ENCODE data around the gene ADAMTS18.
A peak's percentile ranks its signal among the peaks of the same experiment; 100 is the strongest.
"Not testable (repeated sequence)": the region's sequence is repeated elsewhere in the genome, so short reads cannot be mapped to it uniquely, and the experiment has no call there.

ADAMTS18 gene

DNA sequence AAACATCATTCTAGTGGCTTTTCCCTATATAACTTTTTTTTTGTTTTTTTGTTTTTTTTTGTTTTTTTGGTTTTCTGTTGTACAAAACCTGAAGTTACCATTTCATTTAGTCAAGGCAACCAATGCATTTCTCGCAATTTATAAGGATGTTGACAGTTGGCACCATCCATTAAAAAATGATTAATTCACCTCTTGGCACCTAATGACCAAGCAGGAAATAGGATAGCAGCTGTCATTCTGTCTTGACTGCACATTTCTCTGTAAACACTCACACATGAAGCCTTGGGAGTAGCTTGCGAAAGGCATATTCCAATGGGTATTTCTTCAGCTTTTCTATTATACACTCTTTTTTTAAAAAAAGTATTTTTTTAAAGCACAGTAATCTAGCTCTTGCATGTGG lies 158.2 kb downstream of the ADAMTS18 start:
- DNase-seq = no peak

DNA sequence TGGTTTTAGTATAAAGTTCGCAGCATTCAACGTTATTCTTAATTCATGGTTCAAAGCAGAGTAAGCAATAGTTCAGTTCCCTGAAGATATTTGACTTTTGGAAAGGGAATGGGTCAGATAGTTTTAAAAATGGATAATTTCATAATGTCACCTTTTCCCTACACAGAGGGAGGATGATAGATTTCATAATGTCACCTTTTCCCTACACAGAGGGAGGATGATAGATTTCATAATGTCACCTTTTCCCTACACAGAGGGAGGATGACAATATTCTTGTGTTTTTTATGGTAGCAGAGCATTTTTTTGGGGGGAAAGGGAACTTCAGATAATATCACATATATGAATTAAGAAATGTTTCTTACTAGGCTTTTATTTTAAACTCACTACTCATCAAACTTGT lies 159.5 kb downstream of the ADAMTS18 start:
- not testable (repeated sequence) for DNase-seq

DNA sequence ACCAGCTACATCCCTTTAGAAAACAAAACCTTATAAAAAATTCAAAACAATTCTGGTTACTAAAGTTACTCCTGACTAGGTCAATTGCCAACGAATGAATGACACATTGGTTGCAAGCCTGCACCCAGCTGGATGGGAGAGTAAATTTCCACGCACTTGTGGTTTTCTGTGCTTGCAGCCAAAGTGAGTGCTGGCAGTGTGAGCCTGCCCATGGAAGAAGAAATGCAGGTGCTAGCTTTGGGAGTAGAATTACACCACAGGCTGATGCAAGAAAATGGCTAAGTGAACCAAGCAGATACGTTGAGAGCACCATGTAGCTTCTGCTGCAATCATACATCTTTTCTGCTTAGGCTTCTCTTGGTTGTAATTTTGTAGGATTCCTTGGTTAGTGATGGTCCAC lies 161.0 kb downstream of the ADAMTS18 start:
- peak; percentile 46 for DNase-seq

DNA sequence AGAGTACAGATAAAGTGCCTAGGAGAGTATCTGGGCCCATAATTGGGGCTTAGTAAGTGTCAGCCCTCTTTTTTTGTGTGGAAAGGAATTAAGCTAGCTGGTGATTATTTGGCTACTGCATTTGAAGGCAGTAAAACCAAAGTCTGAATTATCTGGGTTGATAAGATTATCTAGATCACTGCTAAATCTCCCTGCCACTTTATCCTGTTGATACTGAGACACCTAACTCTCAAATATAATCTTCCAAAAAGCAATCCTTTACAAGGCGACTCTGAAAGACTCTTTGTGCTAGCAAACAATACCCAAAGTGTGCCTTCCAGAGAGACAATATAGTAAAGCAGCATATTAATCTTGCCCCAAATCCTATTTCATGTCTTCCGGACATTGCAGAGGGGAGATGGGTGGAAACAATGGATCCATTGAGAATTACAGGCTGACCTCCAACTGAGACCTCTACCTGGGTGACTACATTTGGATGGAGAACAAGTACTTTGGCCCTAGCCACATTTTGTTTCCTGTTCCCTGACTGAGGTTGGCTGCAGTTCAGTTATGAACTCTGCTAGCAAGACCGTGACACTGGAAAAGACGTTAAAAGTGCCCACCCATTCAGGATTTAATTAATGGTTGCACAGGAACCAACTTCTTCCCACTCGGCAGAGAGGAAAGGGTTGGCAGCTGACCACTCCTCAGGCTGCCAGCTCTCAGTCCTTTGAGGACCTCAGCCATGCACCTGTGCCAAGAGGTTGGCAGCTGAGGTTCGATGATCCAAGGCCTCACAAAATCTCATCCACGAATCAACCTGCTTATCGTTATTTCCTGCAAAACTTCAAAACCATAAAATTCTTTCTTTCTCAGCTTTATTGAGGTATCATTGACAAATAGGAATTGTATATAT lies 163.1 kb downstream of the ADAMTS18 start:
- DNase-seq = peak; percentile 74

DNA sequence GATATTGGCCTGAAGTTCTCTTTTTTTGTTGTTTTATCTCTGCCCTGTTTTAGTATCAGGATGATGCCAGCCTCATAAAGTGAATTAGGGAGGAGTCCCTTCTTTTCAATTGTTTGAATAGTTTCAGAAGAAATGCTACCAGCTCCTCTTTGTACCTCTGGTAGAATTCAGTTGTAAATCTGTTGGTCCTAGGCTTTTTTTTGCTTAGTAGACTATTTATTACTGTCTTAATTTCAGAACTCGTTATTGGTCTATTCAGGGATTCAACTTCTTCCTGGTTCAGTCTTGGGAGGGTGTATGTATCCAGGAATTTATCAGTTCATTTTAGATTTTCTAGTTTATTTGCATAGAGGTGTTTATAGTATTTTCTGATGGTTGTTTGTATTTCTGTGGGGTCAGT lies 168.6 kb downstream of the ADAMTS18 start:
- DNase-seq = not testable (repeated sequence)

DNA sequence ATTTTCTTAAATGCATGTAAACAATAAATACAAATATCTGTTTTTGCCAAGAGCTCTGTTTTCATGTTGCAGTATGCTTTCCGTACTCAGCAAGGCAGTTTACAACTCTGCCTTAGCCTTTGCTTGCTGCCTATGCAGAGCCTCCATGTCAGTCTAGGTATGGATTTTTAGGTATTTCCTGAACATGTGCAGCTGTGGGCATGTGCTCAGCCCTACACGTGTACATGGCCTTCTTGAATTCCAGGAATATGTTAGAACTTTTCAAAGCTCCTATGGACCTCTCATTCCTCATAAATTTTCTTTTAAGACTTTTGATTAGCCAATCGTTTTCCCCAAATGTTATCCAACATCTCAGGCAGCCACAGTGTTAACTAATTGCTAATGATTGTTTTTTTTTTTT lies 171.9 kb downstream of the ADAMTS18 start:
- no peak for DNase-seq

DNA sequence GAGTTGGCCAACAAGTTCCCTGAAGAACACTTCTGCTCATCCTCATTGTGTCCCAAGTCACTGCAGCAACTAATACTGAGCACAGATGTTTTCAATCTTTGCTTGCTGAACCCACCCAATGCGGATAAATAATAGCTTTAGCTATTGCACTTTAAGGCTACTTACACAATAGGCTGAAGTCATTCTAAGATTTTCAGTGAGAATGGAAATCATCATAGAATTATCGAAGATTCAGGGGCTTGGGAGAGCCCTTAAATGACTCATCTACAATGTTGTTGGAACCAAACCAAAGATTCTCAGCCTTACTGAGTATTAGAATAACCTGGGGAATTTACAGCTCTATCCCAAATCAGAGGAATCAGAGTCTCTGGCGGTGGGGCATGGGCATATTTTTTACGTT lies 184.4 kb downstream of the ADAMTS18 start:
- DNase-seq = no peak

DNA sequence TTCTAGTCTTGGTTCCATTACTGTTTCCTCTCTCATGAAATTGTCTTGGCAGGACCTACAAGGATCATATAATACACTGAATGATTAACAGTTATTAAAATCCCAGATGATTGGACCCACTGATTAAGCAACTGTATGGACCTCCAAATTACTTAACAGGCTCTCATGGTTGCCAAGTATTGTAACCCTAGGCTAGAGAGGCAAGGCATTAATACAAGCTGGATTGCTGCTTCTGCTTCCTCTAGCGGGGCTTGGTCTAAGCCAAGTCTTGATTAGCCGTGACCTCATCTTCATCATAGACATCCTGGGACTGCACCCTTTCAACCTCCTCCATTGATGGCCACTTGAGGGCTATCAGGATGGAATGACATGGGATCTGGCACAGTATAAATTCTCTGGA lies 188.7 kb downstream of the ADAMTS18 start:
- DNase-seq = peak; percentile 21

DNA sequence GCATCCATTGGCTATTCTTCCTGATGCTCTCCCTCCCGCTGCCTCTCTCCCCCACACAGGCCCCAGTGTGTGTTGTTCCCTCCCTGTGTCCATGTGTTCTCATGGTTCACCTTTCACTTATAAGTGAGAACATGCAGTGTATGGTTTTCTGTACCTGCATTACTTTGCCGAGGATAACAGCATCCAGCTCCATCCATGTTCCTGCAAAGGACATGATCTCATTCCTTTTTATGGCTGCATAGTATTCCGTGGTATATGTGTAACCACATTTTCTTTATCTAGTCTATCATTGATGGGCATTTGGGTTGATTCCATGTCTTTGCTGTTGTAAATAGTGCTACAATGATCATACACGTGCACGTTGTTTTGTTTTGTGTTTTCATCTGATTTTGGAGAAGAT lies 192.4 kb downstream of the ADAMTS18 start:
- DNase-seq = not testable (repeated sequence)

DNA sequence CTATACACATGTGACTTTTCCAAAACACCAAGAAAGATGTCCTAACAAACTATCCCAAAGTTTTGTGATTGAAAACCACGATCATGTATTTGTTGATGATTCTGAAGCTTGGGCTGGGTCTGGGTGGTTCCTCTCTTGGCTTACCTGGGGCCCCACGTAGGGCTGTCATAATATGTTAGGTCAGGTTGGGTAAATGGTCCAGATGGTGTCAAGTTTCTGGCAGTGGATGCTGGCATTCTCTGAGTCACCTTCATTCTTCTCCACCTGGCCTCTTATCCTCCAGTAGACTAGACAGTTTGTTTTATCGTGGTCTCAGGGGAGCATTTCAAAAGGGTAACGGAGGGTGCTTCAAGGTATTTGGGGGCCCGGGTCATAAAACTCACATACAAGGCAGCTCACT lies 196.2 kb downstream of the ADAMTS18 start:
- DNase-seq = peak; percentile 87

DNA sequence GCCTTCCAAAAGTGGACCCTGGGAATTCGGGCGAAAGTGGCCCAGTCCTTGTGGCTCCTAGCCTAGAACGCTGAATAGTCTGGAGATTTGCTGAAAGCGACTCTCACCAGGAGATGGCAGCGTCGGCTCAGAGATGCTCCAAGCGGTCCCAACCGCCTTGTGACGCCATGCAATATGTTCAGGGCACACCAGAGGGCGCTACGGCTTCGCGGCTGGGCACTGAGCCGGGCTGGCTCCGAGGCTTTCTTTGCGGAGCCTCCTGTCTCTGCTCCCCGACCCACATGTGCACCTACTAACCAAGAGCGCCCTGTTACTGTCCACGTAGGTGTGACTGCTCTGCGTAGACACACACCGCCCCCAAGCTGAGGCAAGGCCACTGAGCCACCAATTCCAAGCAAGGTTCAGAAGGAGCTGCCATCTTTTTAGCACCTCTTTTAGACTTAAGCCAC lies 198.7 kb downstream of the ADAMTS18 start:
- peak; percentile 49 for DNase-seq

DNA sequence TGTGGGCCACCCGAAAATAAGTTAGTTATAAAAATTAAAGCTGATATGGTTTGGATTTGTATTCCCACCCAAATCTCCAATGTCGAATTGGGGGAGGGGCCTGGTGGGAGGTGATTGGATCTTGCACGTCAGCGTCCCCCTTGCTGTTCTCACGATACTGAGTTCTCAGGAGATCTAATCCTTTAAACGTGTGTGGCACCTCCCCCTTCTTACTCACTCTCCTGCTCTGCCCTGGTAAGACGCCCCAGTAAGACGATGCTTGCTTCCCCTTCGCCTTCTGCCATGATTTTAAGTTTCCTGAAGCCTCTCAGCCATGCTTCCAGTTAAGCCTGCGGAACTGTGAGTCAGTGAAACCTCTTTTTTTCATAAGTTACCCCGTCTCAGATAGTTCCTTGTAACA lies 200.2 kb downstream of the ADAMTS18 start:
- DNase-seq = no peak

DNA sequence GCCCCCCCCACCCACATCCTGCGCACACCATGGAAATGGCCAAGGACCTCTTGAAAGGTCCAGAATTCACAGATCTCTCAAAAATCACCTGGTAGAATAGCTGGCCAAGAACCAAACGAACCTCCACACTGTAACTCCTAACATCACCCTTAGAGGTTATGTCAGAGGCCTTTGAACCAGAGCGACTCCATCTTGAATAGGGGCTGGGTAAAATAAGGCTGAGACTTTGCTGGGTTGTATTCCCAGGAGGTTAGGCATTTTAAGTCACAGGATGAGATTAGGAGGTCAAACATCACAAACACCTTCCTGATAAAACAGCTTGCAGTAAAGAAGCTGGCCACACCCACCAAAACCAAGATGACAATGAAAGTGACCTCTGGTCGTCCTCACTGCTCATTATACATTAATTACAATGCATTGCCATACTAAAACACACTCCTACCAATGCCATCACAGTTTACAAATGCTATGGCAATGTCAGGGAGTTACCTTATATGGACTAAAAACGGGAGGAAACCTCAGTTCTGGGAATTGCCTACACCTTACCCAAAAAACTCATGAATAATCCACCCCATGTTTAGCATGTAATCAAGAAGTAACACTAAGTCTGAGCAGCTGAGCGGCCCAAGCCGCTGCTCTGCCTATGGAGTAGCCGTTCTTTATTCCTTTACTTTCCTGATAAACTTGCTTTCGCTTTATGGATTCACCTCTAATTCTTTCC lies 200.9 kb downstream of the ADAMTS18 start:
- DNase-seq = no peak

Data from DMS79 treated with DMSO at 0.1 percent for 48 hours (cell line).